Measurements from ENCODE around the gene NCAM2.
"Not testable (repeated sequence)": the region's sequence is repeated elsewhere in the genome, so short reads cannot be mapped to it uniquely, and the experiment has no call there.

The NCAM2 gene

GRCh38 chr21:21301013-21301412, 302.8 kb downstream of the NCAM2 start:
- no peak for DNase-seq (ENCODE audit: low read depth)

GRCh38 chr21:21309510-21309909, 311.3 kb downstream of the NCAM2 start:
- DNase-seq (ENCODE audit: low read depth) = no peak

GRCh38 chr21:21324297-21324696, 326.1 kb downstream of the NCAM2 start:
- DNase-seq (ENCODE audit: low read depth) = no peak

- DNase-seq (ENCODE audit: low read depth) = no peak
Observed at GRCh38 chr21:21332492-21332891, 334.3 kb downstream of the NCAM2 start.

GRCh38 chr21:21341041-21341440, 342.8 kb downstream of the NCAM2 start:
- DNase-seq (ENCODE audit: low read depth) = no peak

GRCh38 chr21:21345296-21345695, 347.1 kb downstream of the NCAM2 start:
- DNase-seq (ENCODE audit: low read depth) = no peak

- DNase-seq (ENCODE audit: low read depth) = no peak
Observed at GRCh38 chr21:21345872-21346271, 347.7 kb downstream of the NCAM2 start.

- DNase-seq (ENCODE audit: low read depth) = no peak
Observed at GRCh38 chr21:21366277-21366676, 368.1 kb downstream of the NCAM2 start.

- no peak for DNase-seq (ENCODE audit: low read depth)
Observed at GRCh38 chr21:21367583-21367982, 369.4 kb downstream of the NCAM2 start.

- DNase-seq (ENCODE audit: low read depth) = peak; percentile 20
Observed at GRCh38 chr21:21373969-21374368, 375.8 kb downstream of the NCAM2 start.

- peak; percentile 21 for DNase-seq (ENCODE audit: low read depth)
Observed at GRCh38 chr21:21383126-21383525, 384.9 kb downstream of the NCAM2 start.

- DNase-seq (ENCODE audit: low read depth) = no peak
Observed at GRCh38 chr21:21384977-21385376, 386.8 kb downstream of the NCAM2 start.

- no peak for DNase-seq (ENCODE audit: low read depth)
Observed at GRCh38 chr21:21385404-21385803, 387.2 kb downstream of the NCAM2 start.

GRCh38 chr21:21387916-21388315, 389.7 kb downstream of the NCAM2 start:
- no peak for DNase-seq (ENCODE audit: low read depth)

- no peak for DNase-seq (ENCODE audit: low read depth)
Observed at GRCh38 chr21:21394064-21394463, 395.9 kb downstream of the NCAM2 start.

- no peak for DNase-seq (ENCODE audit: low read depth)
Observed at GRCh38 chr21:21396424-21396823, 398.2 kb downstream of the NCAM2 start.

- DNase-seq (ENCODE audit: low read depth) = no peak
Observed at GRCh38 chr21:21397464-21397863, 399.3 kb downstream of the NCAM2 start.

GRCh38 chr21:21401444-21401843, 403.2 kb downstream of the NCAM2 start:
- DNase-seq (ENCODE audit: low read depth) = no peak

GRCh38 chr21:21402187-21402586, 404.0 kb downstream of the NCAM2 start:
- DNase-seq (ENCODE audit: low read depth) = not testable (repeated sequence)

GRCh38 chr21:21404261-21404660, 406.1 kb downstream of the NCAM2 start:
- not testable (repeated sequence) for DNase-seq (ENCODE audit: low read depth)

GRCh38 chr21:21406921-21407320, 408.7 kb downstream of the NCAM2 start:
- no peak for DNase-seq (ENCODE audit: low read depth)

GRCh38 chr21:21412096-21412495, 413.9 kb downstream of the NCAM2 start:
- no peak for DNase-seq (ENCODE audit: low read depth)

- no peak for DNase-seq (ENCODE audit: low read depth)
Observed at GRCh38 chr21:21415741-21416140, 417.5 kb downstream of the NCAM2 start.

GRCh38 chr21:21434944-21435343, 436.7 kb downstream of the NCAM2 start:
- no peak for DNase-seq (ENCODE audit: low read depth)

- peak; percentile 36 for DNase-seq (ENCODE audit: low read depth)
Observed at GRCh38 chr21:21436012-21436534, 437.9 kb downstream of the NCAM2 start.
